Measurements from ENCODE around the gene GAP43. TPM values are rescaled to one million over a fixed set of nuclear protein-coding genes. Genes with fewer than 3 reads are reported as not detected.

Gene GAP43
- total RNA-seq, 1 donor from 2014 or later, result not detected

DNA sequence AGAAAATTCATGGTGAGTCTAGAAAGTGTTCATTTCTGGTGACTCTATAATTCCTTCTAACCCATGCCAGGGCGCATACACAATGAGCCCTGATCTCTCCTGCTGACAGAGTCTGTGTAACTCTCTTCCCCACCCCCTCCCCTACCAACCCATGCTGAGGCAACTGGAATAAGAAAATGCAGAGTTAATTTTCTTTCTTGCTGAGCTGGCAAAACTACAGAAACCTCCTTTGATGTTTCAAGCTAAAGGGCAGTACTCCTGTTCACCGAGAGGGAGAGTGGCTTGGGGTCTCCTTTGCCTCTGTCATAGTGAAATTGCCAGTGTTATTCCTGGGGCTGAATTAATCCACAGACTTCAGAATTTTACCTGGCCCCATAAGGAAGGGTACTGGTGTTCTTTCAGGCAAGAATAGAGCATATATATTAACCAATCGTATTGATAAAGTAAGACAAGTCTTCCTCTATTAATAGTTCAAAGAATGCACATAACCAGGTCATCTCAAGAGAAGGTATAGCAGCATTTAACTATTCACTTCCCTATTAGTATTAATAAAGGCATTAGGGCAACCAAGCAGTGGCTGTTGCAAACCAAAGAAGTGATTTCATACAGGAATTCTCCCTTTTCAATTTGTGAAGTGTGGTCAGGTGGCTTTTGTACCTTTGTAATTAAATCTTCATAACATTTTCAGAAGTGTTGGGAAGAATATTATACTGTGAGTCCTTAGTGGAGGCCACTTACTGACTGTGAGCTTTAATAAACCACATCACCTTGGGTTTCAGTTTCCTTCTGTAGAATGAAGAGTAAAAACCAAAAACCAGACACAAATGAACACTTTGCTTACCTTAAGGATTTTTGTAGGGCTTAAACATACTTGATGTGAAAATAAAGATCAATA, 4.1 kb downstream of the GAP43 start:
- intact Hi-C loops (cut with micrococcal nuclease), result no loop called here

DNA sequence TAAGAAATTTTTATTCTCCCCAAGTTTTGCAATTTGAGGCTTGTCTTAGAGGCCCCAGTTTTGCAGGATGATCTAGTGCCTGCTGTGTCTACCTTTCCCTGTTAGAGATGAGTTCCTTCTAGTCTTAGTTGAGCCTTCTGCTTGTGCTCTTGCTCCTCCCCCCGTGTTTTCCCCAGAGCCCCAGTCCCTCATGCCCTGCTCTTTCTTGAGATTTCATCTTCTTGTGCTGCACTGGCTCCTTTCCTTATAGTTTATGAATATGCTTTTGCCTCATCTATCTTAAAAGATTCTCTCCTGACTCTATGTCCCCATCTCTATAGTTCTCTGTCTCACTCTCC, 4.7 kb downstream of the GAP43 start:
- intact Hi-C loops (cut with micrococcal nuclease), result no loop called here

DNA sequence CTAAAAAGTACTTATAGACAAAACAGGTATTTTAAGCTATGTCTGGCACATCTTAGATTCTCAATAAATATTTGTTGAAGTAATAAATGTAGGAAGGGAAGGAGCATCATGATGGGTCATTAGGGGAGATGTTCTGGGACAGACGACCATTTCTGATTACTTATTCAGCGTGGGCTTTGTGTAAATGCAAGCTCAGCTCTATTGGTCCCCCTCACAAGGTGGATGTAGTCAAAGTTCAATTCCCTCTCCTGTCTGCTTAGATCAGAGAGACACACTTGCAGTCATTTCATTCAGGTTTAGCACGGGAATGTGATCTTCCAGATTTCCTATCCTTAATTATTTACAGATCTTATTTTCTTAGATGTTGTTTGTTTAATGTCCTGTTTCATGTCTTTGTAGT, 7.5 kb downstream of the GAP43 start:
- intact Hi-C loops (cut with micrococcal nuclease), result no loop called here

DNA sequence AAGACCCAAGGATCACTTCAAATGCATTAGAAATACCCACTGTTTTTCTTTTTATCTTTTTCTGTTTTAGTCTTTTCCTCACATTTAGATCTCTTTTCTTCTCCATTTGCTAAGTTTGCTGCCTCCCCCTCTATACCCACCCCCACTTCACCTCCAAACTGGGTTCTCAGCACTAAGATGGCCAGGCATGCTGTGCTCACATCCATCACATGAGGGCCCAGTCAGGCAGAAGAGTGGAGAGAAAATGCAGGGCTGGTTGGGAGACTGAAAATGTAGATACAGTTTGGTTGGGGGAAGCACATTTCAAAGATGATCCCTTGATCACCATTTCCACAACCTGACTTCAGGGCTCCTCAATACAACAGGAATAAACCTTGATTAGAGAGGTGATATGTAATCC, 8.7 kb downstream of the GAP43 start:
- intact Hi-C loops (cut with micrococcal nuclease), result no loop called here

DNA sequence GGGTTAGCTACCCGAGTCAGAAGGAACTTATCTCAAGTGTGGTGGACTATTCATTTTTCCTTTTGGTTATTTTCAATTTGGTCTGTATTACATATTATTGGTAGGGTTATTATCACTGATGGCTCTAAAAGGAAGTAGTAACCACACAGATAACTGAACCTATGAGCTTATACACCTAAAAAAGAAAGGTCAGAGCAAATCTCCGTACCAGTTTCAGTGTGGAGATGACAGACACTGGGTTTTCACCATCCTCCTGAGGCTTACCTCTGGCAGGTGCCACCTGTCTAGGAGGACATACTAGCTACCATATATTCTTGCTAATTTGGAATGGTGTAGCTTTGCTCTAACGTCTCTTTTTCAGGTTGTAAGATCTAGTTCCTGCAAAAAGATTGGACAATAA, 10.2 kb downstream of the GAP43 start:
- intact Hi-C loops (cut with micrococcal nuclease), result no loop called here

DNA sequence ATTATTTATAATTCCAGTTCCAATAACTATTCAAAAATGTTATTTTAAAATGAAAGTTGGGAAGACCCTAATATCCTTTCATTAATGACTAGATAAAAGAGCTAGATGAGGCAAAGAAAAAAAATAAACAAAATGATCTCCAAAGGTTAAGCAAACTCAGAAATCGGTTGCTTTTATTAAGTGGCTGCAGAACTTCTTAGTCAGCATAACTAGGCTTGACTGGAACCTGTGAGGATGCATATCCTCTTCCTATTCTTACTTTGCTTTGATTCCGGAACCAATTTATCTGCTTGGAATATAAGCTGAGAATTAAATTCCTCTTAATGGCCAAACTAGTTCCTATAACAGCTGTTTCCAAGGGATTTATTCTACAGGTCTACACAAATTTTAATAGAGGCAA, 10.7 kb downstream of the GAP43 start:
- intact Hi-C loops (cut with micrococcal nuclease), result no loop called here

DNA sequence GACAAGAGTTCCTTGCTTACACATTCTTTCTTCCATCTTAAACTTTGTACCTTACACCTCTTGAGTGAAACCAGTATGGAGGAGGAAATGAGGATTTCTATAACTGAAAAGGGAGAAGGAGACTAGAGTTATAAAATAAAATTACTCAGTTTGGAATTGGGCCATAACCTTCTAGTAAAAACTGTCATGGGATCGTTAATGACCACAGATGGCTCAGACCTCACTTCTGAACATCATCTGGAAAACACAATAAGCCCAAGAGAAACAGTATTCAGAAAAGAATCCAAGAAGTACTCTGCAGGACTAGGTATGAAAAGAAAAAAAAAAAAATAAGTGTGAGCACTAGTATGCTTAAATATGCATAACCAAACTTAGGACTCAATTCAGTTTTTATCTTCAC, 12.1 kb downstream of the GAP43 start:
- intact Hi-C loops (cut with micrococcal nuclease), result no loop called here

DNA sequence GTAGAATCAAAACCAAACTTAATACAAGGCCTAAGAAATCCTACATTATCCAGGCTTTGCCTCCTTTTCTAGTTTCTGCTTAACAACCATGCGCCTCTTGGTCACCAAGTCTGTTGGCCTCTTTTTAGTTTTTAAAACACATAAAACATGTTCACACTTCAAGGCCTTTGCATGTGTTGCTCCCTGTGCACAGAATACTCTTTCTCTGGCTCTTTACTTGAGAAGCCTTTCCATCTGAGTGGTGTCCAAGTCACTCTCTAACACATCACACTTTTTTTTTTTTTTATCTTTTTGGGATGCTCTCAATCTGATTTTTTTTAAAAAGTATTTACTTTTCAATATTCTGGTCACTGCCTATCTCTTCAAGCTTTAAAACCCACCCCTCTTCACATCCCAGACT, 14.9 kb downstream of the GAP43 start:
- intact Hi-C loops (cut with micrococcal nuclease), result no loop called here

DNA sequence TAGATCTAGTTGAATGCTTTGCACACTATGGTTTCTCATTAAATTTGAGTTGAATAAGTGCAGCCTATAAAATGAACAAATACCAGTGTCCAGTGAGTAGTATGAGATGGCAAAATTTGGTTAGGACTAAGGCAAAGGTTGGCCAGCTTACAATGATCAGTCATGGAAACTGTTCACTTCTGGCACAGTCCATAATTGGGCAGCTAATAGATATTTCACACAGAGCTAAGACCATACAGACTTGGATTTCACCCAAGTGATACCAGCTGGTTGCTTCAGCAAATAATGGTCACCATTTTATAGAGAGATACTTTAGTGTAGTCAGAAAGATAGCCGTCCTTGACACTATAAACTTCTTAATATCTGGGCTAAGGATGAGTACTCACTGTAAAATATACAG, 15.7 kb downstream of the GAP43 start:
- intact Hi-C loops (cut with micrococcal nuclease), result no loop called here

DNA sequence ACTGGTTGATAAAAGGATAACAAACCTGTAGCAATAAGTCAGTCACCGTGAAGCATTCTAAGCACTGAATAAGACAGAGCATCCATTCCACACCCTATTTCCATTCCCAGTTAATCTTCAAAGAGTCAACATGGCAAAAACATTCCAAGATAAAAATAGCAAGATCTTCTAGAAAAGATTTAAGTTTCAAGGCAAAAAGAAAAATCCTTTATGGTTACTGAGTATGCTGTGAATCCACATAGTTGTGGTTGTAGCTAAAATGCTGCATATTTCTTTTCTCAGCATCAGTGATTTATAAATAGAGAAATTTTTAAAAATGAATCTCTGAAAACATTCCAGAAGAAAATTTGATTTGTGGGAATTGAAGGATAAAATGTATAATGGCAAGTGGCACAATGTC, 21.1 kb downstream of the GAP43 start:
- intact Hi-C loops (cut with micrococcal nuclease), result no loop called here

DNA sequence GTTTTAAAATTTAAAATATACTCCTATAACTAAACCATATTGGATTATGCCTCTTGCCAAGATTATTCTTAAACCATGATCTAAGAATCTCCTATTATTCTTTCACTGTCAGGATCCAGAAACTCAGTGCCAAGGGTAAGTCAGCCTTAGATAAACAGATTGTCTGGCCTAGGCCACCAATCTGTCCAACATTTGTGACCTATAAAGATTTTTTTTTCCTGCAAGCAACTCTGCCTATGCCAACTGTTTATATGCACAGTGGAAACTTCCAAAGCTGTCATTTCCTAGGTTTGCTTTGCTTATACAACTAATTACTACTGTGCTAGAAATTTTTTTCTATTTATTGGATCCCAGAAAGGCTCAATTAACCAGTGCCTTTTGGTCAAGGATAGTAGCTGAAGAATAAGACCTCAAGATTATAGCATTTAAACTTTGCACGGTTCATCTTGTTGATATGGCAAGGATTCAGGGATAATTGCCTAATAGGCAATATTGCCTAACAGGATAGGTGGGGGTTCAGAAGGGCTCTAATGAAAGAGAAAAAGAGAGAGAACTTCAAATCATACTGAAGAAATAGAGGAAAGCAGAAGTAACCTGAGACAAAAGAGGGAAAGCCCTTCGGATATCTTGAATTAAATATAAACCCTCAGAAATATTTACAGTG, 22.8 kb downstream of the GAP43 start:
- intact Hi-C loops (cut with micrococcal nuclease), result no loop called here

DNA sequence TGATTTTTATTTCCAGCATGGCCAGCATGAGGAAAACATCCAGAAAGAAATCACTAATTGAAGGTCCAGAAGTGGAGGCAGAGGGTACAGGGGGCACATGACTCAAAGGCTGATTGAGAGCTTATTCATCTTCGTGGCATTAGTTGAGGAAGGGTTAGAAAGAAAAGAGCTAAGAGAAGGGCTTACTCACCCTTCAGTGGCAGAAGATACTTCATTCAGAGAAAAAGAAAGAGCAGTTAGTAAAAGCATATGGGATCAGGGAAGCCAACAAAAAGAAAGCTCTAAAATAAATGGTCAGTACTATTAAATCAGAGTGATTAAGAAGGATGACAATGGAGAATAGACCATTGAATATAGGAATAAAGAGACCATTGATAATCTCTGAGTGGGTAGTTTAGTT, 25.2 kb downstream of the GAP43 start:
- intact Hi-C loops (cut with micrococcal nuclease), result no loop called here

DNA sequence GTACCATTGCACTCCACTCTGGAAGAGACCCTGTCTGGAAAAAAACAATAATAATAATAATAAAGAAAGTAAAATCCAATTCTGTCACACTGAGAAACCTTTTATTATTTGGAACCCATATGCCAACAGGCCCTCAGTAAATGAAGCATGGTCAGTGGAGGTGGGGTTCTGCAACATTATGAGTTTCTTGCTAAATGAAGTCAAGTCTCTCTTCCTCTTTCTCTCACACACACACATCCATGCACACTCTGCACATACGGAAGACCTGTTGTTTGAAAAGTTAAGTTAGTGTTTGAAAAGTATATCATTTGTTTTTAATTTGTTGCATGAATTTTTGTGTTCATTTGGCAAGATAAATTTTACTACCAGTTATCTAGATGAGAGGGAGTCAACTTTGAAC, 27.8 kb downstream of the GAP43 start:
- intact Hi-C loops (cut with micrococcal nuclease), result no loop called here

DNA sequence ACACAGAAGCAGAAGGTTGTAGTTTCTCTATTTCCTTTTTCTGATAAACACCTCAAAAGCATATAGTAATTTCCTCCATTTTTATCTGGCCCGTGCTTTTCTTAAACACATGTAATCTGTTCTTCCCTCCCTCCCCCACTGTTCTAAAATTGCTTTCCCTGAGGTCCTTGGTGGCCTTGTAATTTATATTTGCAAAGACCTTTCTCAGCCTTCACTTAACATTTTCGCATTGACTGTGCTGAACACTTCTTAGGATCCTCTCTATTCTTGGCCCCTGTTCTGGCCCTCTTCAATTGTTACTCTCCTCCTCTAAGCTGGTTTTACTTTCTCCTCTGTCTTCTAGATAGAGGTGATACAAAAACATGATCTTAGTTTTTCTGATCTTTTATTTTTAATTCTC, 28.3 kb downstream of the GAP43 start:
- intact Hi-C loops (cut with micrococcal nuclease), result no loop called here

DNA sequence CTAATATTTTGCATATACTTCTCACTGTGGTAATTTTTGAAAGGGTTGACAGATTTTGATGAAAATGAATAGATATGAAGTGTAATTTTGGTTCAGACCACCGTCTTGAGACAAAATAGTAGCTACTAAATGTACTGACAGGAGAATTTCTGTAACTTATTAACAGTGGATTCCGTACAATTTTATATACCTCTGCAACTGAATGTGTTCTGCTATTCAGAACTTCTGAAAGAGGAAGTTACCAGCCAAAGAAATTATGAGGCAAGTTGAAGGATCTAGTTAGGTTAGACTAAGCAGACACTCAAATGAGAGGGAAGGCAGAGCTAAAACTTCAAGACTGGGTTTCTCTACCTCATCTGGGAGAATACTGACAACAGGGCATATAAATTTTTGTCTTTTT, 29.4 kb downstream of the GAP43 start:
- intact Hi-C loops (cut with micrococcal nuclease), result no loop called here

DNA sequence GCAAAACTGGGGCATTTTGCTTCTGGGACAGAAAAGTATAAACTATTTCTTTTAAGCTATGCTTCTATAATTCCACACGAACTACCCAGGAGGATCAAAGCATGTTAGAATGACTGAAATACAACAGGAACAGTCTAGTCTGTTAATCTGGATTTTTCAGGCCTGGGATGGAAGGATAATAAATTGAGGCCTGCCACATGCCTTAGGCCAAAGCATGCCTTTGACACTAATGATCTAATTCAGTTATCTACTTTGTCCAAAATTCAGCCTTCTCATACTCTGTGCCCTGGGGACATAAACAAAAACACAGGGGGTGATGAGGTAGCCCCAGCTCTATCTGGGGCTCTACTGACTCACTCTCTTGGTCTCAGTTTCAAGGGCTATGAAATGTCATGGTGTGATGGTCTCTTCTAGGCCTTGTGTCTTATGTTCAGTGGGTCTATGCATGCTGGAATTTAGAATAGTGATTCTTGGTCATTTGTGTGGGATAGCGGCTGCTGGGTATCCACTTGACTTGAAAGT, 32.5 kb downstream of the GAP43 start:
- intact Hi-C loops (cut with micrococcal nuclease), result no loop called here

DNA sequence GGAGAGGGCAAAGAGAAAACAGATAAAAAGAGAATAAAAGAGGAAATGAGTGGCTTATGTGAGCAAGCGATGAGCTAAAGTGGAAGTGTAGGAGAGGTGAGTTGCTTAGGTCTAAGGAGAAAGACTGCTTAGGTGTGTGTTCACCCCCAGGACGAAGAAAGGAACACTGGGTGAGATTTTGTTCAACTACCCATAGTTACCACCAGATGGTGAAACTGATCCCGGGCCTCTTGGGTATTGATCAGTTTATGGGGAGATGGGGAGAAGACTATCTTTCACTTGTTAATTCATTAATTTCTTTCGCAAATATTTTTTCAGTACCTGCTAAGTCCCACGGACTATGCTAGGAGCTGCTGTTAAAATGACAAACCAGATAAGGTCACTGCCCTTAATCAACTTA, 33.9 kb downstream of the GAP43 start:
- intact Hi-C loops (cut with micrococcal nuclease), result no loop called here

DNA sequence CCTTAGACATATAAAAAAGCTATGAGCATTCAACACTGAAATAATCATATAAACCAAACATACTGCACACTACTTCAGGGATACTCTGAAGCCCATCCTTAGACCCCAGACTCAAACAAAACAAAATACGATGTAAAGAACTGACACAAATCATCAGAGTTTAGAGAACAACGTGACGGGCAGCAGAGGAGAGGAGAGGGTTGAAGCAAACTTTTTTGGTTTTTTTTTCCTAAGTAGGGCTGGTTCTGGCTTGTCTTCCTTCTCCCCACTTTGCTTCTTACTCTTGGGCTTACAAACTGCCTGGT, 34.7 kb downstream of the GAP43 start:
- intact Hi-C loops (cut with micrococcal nuclease), result loop anchor here (1.0 kb wide), 2 partner anchors 126 to 511 kb away; partner anchors contain the start of gene ZBTB20

DNA sequence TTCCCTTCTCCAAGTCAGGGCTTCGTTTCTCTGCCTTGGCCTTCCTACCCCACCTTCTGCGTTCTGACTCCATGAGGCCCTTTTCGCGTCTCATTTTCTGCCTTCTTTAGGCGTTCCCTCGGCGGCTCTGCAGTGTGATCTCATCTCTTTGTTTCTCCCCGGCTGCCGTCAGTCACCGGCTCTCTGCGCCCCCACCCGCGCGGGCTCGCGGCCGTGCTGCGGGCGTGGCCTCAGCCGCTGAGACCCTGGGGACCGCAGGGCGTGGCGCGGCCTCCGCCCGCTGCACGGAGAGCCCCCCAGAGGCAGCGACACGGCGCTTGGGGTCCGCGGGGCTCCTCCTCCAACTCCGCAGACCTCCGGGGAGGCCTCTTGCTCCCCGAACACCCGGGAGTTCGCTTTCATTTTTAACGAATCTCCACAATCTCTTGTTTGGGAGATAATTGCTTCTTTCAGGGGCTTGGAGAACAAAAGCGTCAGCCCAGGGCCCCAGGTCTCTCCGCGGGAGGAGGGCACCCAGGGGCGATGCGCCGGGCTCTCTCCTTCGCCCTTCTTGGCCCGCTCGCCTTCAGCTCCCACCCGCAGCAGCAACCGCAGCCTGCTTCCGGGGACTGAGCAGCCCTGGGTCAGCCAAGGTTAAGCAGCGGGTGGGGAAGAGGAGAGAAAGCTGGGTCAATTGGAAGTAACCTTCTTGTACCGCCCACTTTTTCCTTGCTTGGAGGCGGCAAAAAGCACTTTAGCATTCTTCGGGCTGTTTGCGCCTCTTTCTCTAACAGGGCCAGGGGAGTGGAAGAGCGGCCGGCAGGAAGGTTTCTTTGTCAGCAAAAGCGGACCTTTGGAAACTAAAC, 35.2 kb downstream of the GAP43 start:
- intact Hi-C loops (cut with micrococcal nuclease), result loop anchor here (1.0 kb wide), 2 partner anchors 126 to 511 kb away; partner anchors contain the start of gene ZBTB20

DNA sequence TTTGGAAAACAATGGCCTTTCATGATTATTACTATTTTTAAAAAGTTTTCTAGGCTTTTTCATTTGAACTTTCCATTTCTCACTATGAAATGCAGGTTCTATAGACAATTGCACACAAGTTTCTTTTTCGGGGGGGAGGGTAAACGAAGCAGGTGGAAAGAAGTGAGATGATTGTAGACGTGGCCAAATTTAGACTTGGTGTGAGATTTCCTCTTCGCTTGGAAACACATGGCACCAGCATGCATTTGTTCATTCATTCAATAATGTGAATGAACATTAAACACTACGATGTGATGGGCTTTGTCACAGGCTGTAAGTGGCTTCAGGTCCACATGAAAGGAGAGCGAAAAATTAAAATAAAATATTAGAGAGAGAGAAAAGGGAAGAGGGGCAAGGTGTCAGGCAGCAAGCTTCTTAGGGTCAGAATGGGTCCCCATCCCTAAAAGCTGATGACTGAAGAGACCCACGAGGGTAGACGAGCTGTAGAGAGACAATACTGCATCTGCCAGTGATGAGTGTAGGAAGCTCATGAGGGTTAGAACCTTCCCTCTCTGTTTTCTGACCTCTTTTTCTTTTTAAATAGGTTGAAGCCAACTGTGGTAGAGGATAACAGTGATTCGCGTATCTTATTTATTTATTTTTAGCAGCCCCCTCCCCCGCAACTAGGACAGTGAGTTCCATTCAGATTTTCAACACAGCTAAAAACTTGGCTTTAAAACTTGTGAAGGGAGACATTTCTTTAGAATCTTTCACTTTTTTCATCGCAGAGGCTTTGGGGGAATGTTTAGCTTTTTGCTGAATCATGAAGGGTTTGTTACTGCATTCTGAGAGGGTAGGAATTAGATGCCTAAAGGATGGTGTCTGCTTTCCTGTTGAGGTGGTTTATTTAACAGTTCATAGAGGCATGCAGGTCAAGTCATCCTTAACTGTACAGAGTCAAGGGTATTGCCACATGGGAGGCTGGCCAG, 36.2 kb downstream of the GAP43 start:
- intact Hi-C loops (cut with micrococcal nuclease), result no loop called here
